ENCODE data around the gene UNC13B. TPM values are rescaled to one million over a fixed set of nuclear protein-coding genes. Genes with fewer than 3 reads are reported as not detected.

UNC13B gene
- total and polyA plus RNA-seq, 2 of the 13 experiments (the other 11 are each of a cell fraction or from before 2014, with no cell fraction given) = 14.0 to 18.3 TPM

GRCh38 chr9:35423499-35423898 lies 261.7 kb downstream of the UNC13B start (continued):
- peak; percentile 66; the same call in 1 of the 2 replicates for TF ChIP-seq HDAC2 (CRISPR knock-in tag; IDR thresholded peaks at IDR 0.05)
- TF ChIP-seq, protein P1, sequence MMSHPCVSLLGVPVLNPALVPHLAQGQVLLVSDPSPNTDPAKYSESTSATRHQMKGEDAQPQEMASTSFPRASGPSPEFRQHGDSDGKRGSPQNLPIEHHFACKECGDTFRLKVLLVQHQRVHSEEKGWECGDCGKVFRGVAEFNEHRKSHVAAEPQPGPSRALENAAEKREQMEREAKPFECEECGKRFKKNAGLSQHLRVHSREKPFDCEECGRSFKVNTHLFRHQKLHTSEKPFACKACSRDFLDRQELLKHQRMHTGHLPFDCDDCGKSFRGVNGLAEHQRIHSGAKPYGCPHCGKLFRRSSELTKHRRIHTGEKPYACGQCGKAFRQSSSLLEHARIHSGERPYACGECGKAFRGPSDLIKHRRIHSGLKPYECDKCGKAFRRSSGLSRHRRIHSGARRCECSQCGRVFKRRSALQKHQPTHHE (CRISPR knock-in tag; IDR thresholded peaks at IDR 0.05; ENCODE audit: borderline replicate concordance) = no peak
- TF ChIP-seq ZFY (CRISPR knock-in tag; IDR thresholded peaks at IDR 0.05) = 0 out of 2 replicates have a peak, but pooled peaks have one; percentile 21
- TF ChIP-seq MED1 (CRISPR knock-in tag; IDR thresholded peaks at IDR 0.05) = peak; percentile 75
- no peak for TF ChIP-seq BCL6 (CRISPR knock-in tag; IDR thresholded peaks at IDR 0.05)
- TF ChIP-seq ATF4 (CRISPR knock-in tag; IDR thresholded peaks at IDR 0.05) = peak in 1 of 2 experiments; percentile 91; a peak in 2 of 4 replicates
- TF ChIP-seq NR2F6 (IDR thresholded peaks at IDR 0.05) = no peak
- 0 out of 2 replicates have a peak, but pooled peaks have one; percentile 12 for TF ChIP-seq NR2F6 (CRISPR knock-in tag; IDR thresholded peaks at IDR 0.05)
- TF ChIP-seq NCOA1 (CRISPR knock-in tag; IDR thresholded peaks at IDR 0.05) = no peak
- TF ChIP-seq DPF2 (CRISPR knock-in tag; IDR thresholded peaks at IDR 0.05; ENCODE audit: borderline replicate concordance, low read depth) = peak; percentile 43; the same call in 1 of the 2 replicates
- TF ChIP-seq ISL2 (CRISPR knock-in tag; IDR thresholded peaks at IDR 0.05) = peak; percentile 46; the same call in 1 of the 2 replicates
- TF ChIP-seq ZNF644 (CRISPR knock-in tag; IDR thresholded peaks at IDR 0.05; ENCODE audit: low read depth) = peak; percentile 80
- TF ChIP-seq, protein P2, sequence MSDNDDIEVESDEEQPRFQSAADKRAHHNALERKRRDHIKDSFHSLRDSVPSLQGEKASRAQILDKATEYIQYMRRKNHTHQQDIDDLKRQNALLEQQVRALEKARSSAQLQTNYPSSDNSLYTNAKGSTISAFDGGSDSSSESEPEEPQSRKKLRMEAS (IDR thresholded peaks at IDR 0.05) = no peak
- TF ChIP-seq ZBTB7B (CRISPR knock-in tag; IDR thresholded peaks at IDR 0.05) = no peak
- TF ChIP-seq, protein P3, sequence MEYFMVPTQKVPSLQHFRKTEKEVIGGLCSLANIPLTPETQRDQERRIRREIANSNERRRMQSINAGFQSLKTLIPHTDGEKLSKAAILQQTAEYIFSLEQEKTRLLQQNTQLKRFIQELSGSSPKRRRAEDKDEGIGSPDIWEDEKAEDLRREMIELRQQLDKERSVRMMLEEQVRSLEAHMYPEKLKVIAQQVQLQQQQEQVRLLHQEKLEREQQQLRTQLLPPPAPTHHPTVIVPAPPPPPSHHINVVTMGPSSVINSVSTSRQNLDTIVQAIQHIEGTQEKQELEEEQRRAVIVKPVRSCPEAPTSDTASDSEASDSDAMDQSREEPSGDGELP (IDR thresholded peaks at IDR 0.05; ENCODE audit: borderline replicate concordance, low read depth) = peak; percentile 28; the same call in 1 of the 2 replicates
- peak; percentile 51; the same call in 1 of the 2 replicates for TF ChIP-seq ZMYM3 (CRISPR knock-in tag; IDR thresholded peaks at IDR 0.05)
- 0 out of 2 replicates have a peak, but pooled peaks have one; percentile 29 for TF ChIP-seq ZNF503 (CRISPR knock-in tag; IDR thresholded peaks at IDR 0.05)
- no peak for TF ChIP-seq AKNA (CRISPR knock-in tag; IDR thresholded peaks at IDR 0.05; ENCODE audit: borderline replicate concordance)
- peak; percentile 48; the same call in 1 of the 2 replicates for TF ChIP-seq SAP130 (CRISPR knock-in tag; IDR thresholded peaks at IDR 0.05; ENCODE audit: low read depth)
- no peak for TF ChIP-seq TAF15 (IDR thresholded peaks at IDR 0.05; ENCODE audit: low read depth, low read length, poor library complexity, severe bottlenecking)
- TF ChIP-seq FOXA3 (CRISPR knock-in tag; IDR thresholded peaks at IDR 0.05) = peak; percentile 70
